ENCODE data around the gene SBSN.

DNA sequence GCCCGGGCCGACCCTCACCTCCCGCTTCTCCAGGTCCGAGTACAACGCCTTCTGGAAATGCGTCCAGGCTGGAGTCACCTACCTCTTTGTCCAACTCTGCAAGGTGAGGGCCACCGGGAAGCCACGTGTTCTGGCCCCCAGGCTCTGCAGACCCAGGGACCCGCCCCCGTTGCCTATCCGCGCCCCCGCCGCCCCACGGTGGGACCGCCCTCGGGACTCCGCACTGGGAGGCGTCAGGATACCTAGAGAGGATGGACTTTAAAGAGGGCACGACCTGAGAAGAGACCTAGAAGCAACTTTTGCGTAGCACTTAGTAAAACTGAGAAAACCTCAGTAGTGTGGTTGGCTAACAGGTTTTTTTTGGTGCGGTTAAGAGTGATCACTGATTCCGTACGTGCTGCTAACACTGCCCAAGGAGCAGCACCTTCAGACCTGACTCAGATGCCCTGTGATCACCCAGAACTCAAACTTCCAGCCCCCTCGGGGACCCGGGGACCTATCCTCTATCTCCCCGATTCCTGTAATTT lies 17.8 kb upstream of the SBSN start:
- TF ChIP-seq, protein P1, sequence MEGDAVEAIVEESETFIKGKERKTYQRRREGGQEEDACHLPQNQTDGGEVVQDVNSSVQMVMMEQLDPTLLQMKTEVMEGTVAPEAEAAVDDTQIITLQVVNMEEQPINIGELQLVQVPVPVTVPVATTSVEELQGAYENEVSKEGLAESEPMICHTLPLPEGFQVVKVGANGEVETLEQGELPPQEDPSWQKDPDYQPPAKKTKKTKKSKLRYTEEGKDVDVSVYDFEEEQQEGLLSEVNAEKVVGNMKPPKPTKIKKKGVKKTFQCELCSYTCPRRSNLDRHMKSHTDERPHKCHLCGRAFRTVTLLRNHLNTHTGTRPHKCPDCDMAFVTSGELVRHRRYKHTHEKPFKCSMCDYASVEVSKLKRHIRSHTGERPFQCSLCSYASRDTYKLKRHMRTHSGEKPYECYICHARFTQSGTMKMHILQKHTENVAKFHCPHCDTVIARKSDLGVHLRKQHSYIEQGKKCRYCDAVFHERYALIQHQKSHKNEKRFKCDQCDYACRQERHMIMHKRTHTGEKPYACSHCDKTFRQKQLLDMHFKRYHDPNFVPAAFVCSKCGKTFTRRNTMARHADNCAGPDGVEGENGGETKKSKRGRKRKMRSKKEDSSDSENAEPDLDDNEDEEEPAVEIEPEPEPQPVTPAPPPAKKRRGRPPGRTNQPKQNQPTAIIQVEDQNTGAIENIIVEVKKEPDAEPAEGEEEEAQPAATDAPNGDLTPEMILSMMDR (conservative IDR thresholded peaks at IDR 0.05) = no peak
- TF ChIP-seq ZFX (IDR thresholded peaks at IDR 0.05) = peak; percentile 73; the same call in 1 of the 2 replicates
